Upper lobe of left lung (tissue), 4 donors: ENCODE measurements around the gene IDH3A.

Experiments
- POLR2A ChIP-seq, 4 donors: fragments of 450-650 bp; IDR thresholded peaks; one replicate each; pipeline ENCODE4 v1.5.1; 2016 to 2017; ENCODE audit warnings: antibody characterized with exemption in 4 of 4, mild to moderate bottlenecking in 2 of 4
- POLR2AphosphoS5 ChIP-seq, 2 donors: sonication (generic); formaldehyde crosslinking; IDR thresholded peaks; one replicate each; pipeline ENCODE4 v1.5.1; 2017; ENCODE audit warnings: antibody characterized with exemption in 2 of 2
- TF ChIP-seq, protein P1 (sequence below), 6 experiments: fragments of 450-650 bp in 4 of 6; fragments of 200-600 bp in 2 of 6; sonication (generic) in 2 of 6; IDR thresholded peaks; one replicate each; pipeline ENCODE4 v1.5.1; 2016 to 2019; ENCODE audit warnings: antibody characterized with exemption in 6 of 6

DNA sequence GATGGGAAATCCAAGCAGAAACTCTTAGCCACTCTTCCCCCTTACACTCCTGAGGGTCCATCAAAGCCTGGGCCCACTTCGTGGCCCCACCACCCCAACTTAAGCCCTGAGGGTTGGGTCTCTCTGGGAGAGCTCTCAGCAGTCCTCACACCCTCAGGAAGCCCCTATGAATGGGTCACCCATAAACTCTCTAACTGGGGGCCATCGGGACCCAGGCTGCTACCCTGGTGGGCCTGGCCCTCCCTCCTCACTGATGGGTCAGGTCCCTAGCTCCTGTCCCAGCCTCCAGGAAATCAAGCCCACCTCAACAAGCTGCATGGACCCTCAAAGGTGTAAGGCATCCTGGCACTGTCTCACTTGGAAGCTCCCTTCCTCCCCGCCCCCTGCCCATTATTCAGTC is 37.4 kb upstream of the IDH3A start:
- TF ChIP-seq, protein P1, sequence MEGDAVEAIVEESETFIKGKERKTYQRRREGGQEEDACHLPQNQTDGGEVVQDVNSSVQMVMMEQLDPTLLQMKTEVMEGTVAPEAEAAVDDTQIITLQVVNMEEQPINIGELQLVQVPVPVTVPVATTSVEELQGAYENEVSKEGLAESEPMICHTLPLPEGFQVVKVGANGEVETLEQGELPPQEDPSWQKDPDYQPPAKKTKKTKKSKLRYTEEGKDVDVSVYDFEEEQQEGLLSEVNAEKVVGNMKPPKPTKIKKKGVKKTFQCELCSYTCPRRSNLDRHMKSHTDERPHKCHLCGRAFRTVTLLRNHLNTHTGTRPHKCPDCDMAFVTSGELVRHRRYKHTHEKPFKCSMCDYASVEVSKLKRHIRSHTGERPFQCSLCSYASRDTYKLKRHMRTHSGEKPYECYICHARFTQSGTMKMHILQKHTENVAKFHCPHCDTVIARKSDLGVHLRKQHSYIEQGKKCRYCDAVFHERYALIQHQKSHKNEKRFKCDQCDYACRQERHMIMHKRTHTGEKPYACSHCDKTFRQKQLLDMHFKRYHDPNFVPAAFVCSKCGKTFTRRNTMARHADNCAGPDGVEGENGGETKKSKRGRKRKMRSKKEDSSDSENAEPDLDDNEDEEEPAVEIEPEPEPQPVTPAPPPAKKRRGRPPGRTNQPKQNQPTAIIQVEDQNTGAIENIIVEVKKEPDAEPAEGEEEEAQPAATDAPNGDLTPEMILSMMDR (IDR thresholded peaks at IDR 0.05), result no peak
- no peak for TF ChIP-seq POLR2AphosphoS5 (IDR thresholded peaks at IDR 0.05)
- TF ChIP-seq POLR2A (IDR thresholded peaks at IDR 0.05), result no peak
